Ishikawa (cell line): ENCODE results near the gene MRPL48.

Experiments used
- CEBPB ChIP-seq: IDR thresholded peaks from 2 replicates; pipeline ENCODE4 v1.6.1; 2012
- CREB1 ChIP-seq: IDR thresholded peaks from 2 replicates; pipeline ENCODE4 v1.6.1; 2012; ENCODE audit warnings: low read depth
- EGR1 ChIP-seq: IDR thresholded peaks from 2 replicates; pipeline ENCODE4 v1.6.1; 2012
- EP300 ChIP-seq: IDR thresholded peaks from 2 replicates; pipeline ENCODE4 v1.6.1; 2012; ENCODE audit warnings: borderline replicate concordance
- FOXM1 ChIP-seq: IDR thresholded peaks from 2 replicates; pipeline ENCODE4 v1.6.1; 2012; ENCODE audit warnings: low read depth, borderline replicate concordance
- MAX ChIP-seq: IDR thresholded peaks from 2 replicates; pipeline ENCODE4 v1.6.1; 2012
- NFIC ChIP-seq: IDR thresholded peaks from 2 replicates; pipeline ENCODE4 v1.6.1; 2012
- RAD21 ChIP-seq: IDR thresholded peaks from 2 replicates; pipeline ENCODE4 v1.6.1; 2012; ENCODE audit warnings: low read depth
- TAF1 ChIP-seq: IDR thresholded peaks from 2 replicates; pipeline ENCODE4 v1.6.1; 2012; ENCODE audit warnings: low read depth, mild to moderate bottlenecking
- TCF12 ChIP-seq: IDR thresholded peaks from 2 replicates; pipeline ENCODE4 v1.6.1; 2012; ENCODE audit warnings: low read depth
- TEAD4 ChIP-seq: IDR thresholded peaks from 2 replicates; pipeline ENCODE4 v1.6.1; 2012
- YY1 ChIP-seq: IDR thresholded peaks from 2 replicates; pipeline ENCODE4 v1.6.1; 2012; ENCODE audit warnings: low read depth
- ZBTB7A ChIP-seq: IDR thresholded peaks from 2 replicates; pipeline ENCODE4 v1.6.1; 2012; ENCODE audit warnings: low read depth
- TF ChIP-seq, protein P1 (sequence below): IDR thresholded peaks from 2 replicates; pipeline ENCODE4 v1.6.1; 2012
- TF ChIP-seq, protein P2 (sequence below): IDR thresholded peaks from 2 replicates; pipeline ENCODE4 v1.6.1; 2012; ENCODE audit warnings: low read depth, mild to moderate bottlenecking

MRPL48 gene

GRCh38 chr11:73889536-73889935, 101.9 kb downstream of the MRPL48 start:
- no peak for TF ChIP-seq YY1
- TF ChIP-seq TCF12 = no peak
- no peak for TF ChIP-seq ZBTB7A
- TF ChIP-seq NFIC = no peak
- no peak for TF ChIP-seq RAD21

GRCh38 chr11:73893041-73893440, 105.4 kb downstream of the MRPL48 start:
- TF ChIP-seq EGR1 (no peak), TCF12 (no peak), NFIC (no peak), YY1 (no peak), TEAD4 (no peak), FOXM1 (no peak), TAF1 (no peak), EP300 (no peak), CEBPB (no peak), MAX (no peak), CREB1 (no peak), RAD21 (no peak), ZBTB7A (no peak)
- TF ChIP-seq, protein P1, sequence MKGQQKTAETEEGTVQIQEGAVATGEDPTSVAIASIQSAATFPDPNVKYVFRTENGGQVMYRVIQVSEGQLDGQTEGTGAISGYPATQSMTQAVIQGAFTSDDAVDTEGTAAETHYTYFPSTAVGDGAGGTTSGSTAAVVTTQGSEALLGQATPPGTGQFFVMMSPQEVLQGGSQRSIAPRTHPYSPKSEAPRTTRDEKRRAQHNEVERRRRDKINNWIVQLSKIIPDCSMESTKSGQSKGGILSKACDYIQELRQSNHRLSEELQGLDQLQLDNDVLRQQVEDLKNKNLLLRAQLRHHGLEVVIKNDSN = no peak
- TF ChIP-seq, protein P2, sequence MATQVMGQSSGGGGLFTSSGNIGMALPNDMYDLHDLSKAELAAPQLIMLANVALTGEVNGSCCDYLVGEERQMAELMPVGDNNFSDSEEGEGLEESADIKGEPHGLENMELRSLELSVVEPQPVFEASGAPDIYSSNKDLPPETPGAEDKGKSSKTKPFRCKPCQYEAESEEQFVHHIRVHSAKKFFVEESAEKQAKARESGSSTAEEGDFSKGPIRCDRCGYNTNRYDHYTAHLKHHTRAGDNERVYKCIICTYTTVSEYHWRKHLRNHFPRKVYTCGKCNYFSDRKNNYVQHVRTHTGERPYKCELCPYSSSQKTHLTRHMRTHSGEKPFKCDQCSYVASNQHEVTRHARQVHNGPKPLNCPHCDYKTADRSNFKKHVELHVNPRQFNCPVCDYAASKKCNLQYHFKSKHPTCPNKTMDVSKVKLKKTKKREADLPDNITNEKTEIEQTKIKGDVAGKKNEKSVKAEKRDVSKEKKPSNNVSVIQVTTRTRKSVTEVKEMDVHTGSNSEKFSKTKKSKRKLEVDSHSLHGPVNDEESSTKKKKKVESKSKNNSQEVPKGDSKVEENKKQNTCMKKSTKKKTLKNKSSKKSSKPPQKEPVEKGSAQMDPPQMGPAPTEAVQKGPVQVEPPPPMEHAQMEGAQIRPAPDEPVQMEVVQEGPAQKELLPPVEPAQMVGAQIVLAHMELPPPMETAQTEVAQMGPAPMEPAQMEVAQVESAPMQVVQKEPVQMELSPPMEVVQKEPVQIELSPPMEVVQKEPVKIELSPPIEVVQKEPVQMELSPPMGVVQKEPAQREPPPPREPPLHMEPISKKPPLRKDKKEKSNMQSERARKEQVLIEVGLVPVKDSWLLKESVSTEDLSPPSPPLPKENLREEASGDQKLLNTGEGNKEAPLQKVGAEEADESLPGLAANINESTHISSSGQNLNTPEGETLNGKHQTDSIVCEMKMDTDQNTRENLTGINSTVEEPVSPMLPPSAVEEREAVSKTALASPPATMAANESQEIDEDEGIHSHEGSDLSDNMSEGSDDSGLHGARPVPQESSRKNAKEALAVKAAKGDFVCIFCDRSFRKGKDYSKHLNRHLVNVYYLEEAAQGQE = no peak

GRCh38 chr11:73894725-73895335, 107.2 kb downstream of the MRPL48 start:
- TF ChIP-seq ZBTB7A (no peak), CREB1 (no peak), NFIC (no peak), YY1 (no peak), TCF12 (no peak), CEBPB (no peak), EGR1 (no peak), TEAD4 (no peak)
- TF ChIP-seq, protein P1 = no peak

DNA sequence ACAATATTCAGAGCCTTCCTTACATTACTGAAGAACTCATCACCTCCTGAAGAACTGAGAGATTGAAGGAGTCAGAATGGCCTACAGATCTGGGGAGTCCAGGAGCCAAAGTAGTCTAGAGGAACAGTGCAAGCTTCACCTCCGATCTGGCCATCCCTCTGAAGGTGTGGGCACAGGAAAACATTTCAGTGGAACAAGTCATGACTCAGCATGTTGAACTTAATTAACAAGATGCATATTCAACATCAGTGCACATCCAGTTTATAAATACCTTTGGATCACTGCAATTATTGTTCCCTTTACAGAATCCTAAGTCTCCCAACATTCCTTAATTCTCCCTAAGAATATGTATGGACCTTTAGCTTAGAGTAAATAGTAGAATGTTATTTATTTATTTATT, 114.6 kb downstream of the MRPL48 start:
- TF ChIP-seq CREB1 = no peak
- no peak for TF ChIP-seq MAX
- TF ChIP-seq YY1 = no peak
- TF ChIP-seq EGR1 = no peak
- no peak for TF ChIP-seq EP300
- TF ChIP-seq NFIC = no peak
- no peak for TF ChIP-seq TAF1
- TF ChIP-seq TEAD4 = no peak
- TF ChIP-seq CEBPB = no peak
- no peak for TF ChIP-seq ZBTB7A
- TF ChIP-seq TCF12 = no peak
- TF ChIP-seq, protein P2 = no peak
- TF ChIP-seq, protein P1 = no peak
- no peak for TF ChIP-seq FOXM1
- no peak for TF ChIP-seq RAD21

- no peak for TF ChIP-seq CEBPB
- TF ChIP-seq, protein P2 = no peak
- TF ChIP-seq EP300 = no peak
- TF ChIP-seq TEAD4 = no peak
- no peak for TF ChIP-seq MAX
- no peak for TF ChIP-seq TAF1
- no peak for TF ChIP-seq ZBTB7A
- TF ChIP-seq CREB1 = no peak
- TF ChIP-seq, protein P1 = no peak
- no peak for TF ChIP-seq EGR1
- no peak for TF ChIP-seq RAD21
- TF ChIP-seq NFIC = no peak
- TF ChIP-seq FOXM1 = no peak
- no peak for TF ChIP-seq YY1
- no peak for TF ChIP-seq TCF12
These were observed 119.5 kb downstream of the MRPL48 start for GRCh38 chr11:73907191-73907590.
